H9 (cell line): ENCODE results near the gene TNFRSF19. TPM values are rescaled to one million over a fixed set of nuclear protein-coding genes. Genes with fewer than 3 reads are reported as not detected.

Experiments
- DNase-seq: peaks from one replicate; pipeline ENCODE4 v3.0.0-alpha.2; 2017
- H2AFZ ChIP-seq: one replicate; pipeline ENCODE4 v1.6.1; 2013; ENCODE audit warnings: mild to moderate bottlenecking, low read length, control low read depth, moderate library complexity
- H2AK5ac ChIP-seq: 2 replicates; pipeline ENCODE4 v1.6.1; 2013; ENCODE audit warnings: low read length, control low read depth, mixed read lengths; ENCODE audit not compliant: insufficient read length
- H2BK120ac ChIP-seq: one replicate; pipeline ENCODE4 v1.6.1; 2013; ENCODE audit warnings: low read depth, mild to moderate bottlenecking, low read length, control low read depth, inconsistent platforms; ENCODE audit not compliant: poor library complexity, severe bottlenecking
- H2BK12ac ChIP-seq: 2 replicates; pipeline ENCODE4 v1.6.1; 2013; ENCODE audit warnings: low read length, control low read depth, mixed read lengths, low read depth; ENCODE audit not compliant: insufficient read length
- H2BK15ac ChIP-seq: 2 replicates; pipeline ENCODE4 v1.6.1; 2013; ENCODE audit warnings: low read depth, low read length, control low read depth
- H2BK20ac ChIP-seq: one replicate; pipeline ENCODE4 v1.6.1; 2013; ENCODE audit warnings: low read depth, mild to moderate bottlenecking, low read length, control low read depth, inconsistent platforms; ENCODE audit not compliant: poor library complexity, severe bottlenecking
- H2BK5ac ChIP-seq: 2 replicates; pipeline ENCODE4 v1.6.1; 2013; ENCODE audit warnings: low read length, control low read depth, mixed read lengths; ENCODE audit not compliant: insufficient read length
- H3K14ac ChIP-seq: 2 replicates; pipeline ENCODE4 v1.6.1; 2013; ENCODE audit warnings: low read length, control low read depth; ENCODE audit not compliant: insufficient read depth
- H3K18ac ChIP-seq: 2 replicates; pipeline ENCODE4 v1.6.1; 2013; ENCODE audit warnings: low read depth, mild to moderate bottlenecking, mixed read lengths, low read length, control low read depth; ENCODE audit not compliant: insufficient read length
- H3K23ac ChIP-seq: 2 replicates; pipeline ENCODE4 v1.6.1; 2013; ENCODE audit warnings: low read length, control low read depth, mixed read lengths, low read depth; ENCODE audit not compliant: insufficient read length
- H3K23me2 ChIP-seq: 2 replicates; pipeline ENCODE4 v1.6.1; 2013; ENCODE audit warnings: low read depth, mild to moderate bottlenecking, mixed read lengths, low read length, control low read depth; ENCODE audit not compliant: insufficient read length, poor library complexity, severe bottlenecking
- H3K27ac ChIP-seq: 2 replicates; pipeline ENCODE4 v1.5.1; 2013; ENCODE audit warnings: low read length, control low read depth, mixed read lengths, low read depth; ENCODE audit not compliant: insufficient read length
- H3K27me3 ChIP-seq: 2 replicates; pipeline ENCODE4 v1.6.1; 2013; ENCODE audit warnings: low read length, control low read depth, inconsistent platforms; ENCODE audit not compliant: insufficient read depth
- H3K4ac ChIP-seq: 2 replicates; pipeline ENCODE4 v1.6.1; 2013; ENCODE audit warnings: low read depth, mild to moderate bottlenecking, control low read depth, inconsistent platforms, low read length, moderate library complexity
- H3K4me1 ChIP-seq: 2 replicates; pipeline ENCODE4 v1.6.1; 2013; ENCODE audit warnings: low read length, control low read depth, inconsistent platforms; ENCODE audit not compliant: insufficient read depth
- H3K4me2 ChIP-seq: 2 replicates; pipeline ENCODE4 v1.6.1; 2013; ENCODE audit warnings: low read length, control low read depth, mixed read lengths; ENCODE audit not compliant: insufficient read length, insufficient read depth
- H3K56ac ChIP-seq: 2 replicates; pipeline ENCODE4 v1.6.1; 2013; ENCODE audit warnings: low read depth, mild to moderate bottlenecking, mixed read lengths, low read length, control low read depth; ENCODE audit not compliant: insufficient read length
- H3K79me1 ChIP-seq: 2 replicates; pipeline ENCODE4 v1.6.1; 2013; ENCODE audit warnings: low read depth, mild to moderate bottlenecking, moderate library complexity, low read length, control low read depth, inconsistent platforms; ENCODE audit not compliant: insufficient read depth, poor library complexity, severe bottlenecking
- H3K79me2 ChIP-seq: 2 replicates; pipeline ENCODE4 v1.6.1; 2013; ENCODE audit warnings: low read length, control low read depth, inconsistent platforms; ENCODE audit not compliant: insufficient read depth
- H3K9ac ChIP-seq: 2 replicates; pipeline ENCODE4 v1.6.1; 2013; ENCODE audit warnings: low read length, control low read depth, mixed read lengths; ENCODE audit not compliant: insufficient read length; ENCODE audit errors: extremely low read depth
- H3K9me3 ChIP-seq: one replicate; pipeline ENCODE4 v1.6.1; 2013; ENCODE audit warnings: low read depth, low read length, inconsistent platforms; ENCODE audit not compliant: control insufficient read depth
- H3T11ph ChIP-seq: one replicate; pipeline ENCODE4 v1.6.1; 2013; ENCODE audit warnings: mild to moderate bottlenecking, low read length, control low read depth, inconsistent platforms
- H4K20me1 ChIP-seq: one replicate; pipeline ENCODE4 v1.6.1; 2013; ENCODE audit not compliant: control insufficient read depth, insufficient read length, insufficient read depth
- H4K5ac ChIP-seq: 2 replicates; pipeline ENCODE4 v1.6.1; 2013; ENCODE audit warnings: low read depth, mild to moderate bottlenecking, mixed read lengths, low read length, control low read depth; ENCODE audit not compliant: insufficient read length
- H4K8ac ChIP-seq: replicated peaks from 2 replicates; pipeline ENCODE4 v1.6.1; 2013; ENCODE audit warnings: low read length, control low read depth, mixed read lengths, low read depth; ENCODE audit not compliant: insufficient read length
- H4K91ac ChIP-seq: 2 replicates; pipeline ENCODE4 v1.6.1; 2013; ENCODE audit warnings: low read depth, mild to moderate bottlenecking, moderate library complexity, mixed read lengths, low read length, control low read depth; ENCODE audit not compliant: insufficient read length
- H3K27ac Mint-ChIP-seq, 3 experiments: 2 replicates in 2 of 3; 3 replicates in 1 of 3; pipeline ENCODE4 v1.8.0; 2020 to 2021; ENCODE audit warnings: mixed read lengths in 3 of 3, mild to moderate bottlenecking in 1 of 3, moderate library complexity in 1 of 3
- H3K27me3 Mint-ChIP-seq: 2 replicates; pipeline ENCODE4 v1.8.0; 2021; ENCODE audit warnings: low read depth, mild to moderate bottlenecking, moderate library complexity, mixed read lengths
- H3K36me3 Mint-ChIP-seq, 3 experiments: 2 replicates in 2 of 3; 3 replicates in 1 of 3; pipeline ENCODE4 v1.8.0; 2020 to 2021; ENCODE audit warnings: low read depth in 3 of 3, mixed read lengths in 3 of 3; ENCODE audit not compliant: insufficient read depth in 1 of 3
- H3K4me1 Mint-ChIP-seq, 2 experiments: 2 replicates each; pipeline ENCODE4 v1.8.0; 2020; ENCODE audit warnings: mixed read lengths in 2 of 2
- H3K4me3 Mint-ChIP-seq, 2 experiments: 2 replicates in 1 of 2; 3 replicates in 1 of 2; pipeline ENCODE4 v1.8.0; 2020 to 2021; ENCODE audit warnings: mild to moderate bottlenecking in 2 of 2, mixed read lengths in 2 of 2, moderate library complexity in 1 of 2
- H3K9me3 Mint-ChIP-seq, 2 experiments: 2 replicates in 1 of 2; 3 replicates in 1 of 2; pipeline ENCODE4 v1.8.0; 2020; ENCODE audit warnings: mild to moderate bottlenecking in 2 of 2, mixed read lengths in 2 of 2, moderate library complexity in 1 of 2
- WGBS: extraction: QIAGEN DNeasy Blood & Tissue Kit; methylation state at CpG from one replicate; pipeline ENCODE4 v1.1.7; 2013; ENCODE audit warnings: missing lambda C conversion rate, low lambda C conversion rate, mixed read lengths; ENCODE audit not compliant: insufficient read length; ENCODE audit errors: extremely low coverage; 5-methylcytosine and 5-hydroxymethylcytosine counted together
- total RNA-seq: library from RNA; stranded (reverse); gene quantifications from 2 replicates; pipeline ENCODE4 v1.2.1, GENCODE V29; 2021
- TF ChIP-seq, protein P1 (sequence below): fragments of 200-600 bp; sonication (generic); conservative IDR thresholded peaks from 3 replicates; pipeline ENCODE4 v1.8.0; 2021; ENCODE audit warnings: antibody characterized with exemption, mild to moderate bottlenecking

TNFRSF19 gene
- total RNA-seq, 1 experiment from 2014 or later, result 2.7 TPM

DNA sequence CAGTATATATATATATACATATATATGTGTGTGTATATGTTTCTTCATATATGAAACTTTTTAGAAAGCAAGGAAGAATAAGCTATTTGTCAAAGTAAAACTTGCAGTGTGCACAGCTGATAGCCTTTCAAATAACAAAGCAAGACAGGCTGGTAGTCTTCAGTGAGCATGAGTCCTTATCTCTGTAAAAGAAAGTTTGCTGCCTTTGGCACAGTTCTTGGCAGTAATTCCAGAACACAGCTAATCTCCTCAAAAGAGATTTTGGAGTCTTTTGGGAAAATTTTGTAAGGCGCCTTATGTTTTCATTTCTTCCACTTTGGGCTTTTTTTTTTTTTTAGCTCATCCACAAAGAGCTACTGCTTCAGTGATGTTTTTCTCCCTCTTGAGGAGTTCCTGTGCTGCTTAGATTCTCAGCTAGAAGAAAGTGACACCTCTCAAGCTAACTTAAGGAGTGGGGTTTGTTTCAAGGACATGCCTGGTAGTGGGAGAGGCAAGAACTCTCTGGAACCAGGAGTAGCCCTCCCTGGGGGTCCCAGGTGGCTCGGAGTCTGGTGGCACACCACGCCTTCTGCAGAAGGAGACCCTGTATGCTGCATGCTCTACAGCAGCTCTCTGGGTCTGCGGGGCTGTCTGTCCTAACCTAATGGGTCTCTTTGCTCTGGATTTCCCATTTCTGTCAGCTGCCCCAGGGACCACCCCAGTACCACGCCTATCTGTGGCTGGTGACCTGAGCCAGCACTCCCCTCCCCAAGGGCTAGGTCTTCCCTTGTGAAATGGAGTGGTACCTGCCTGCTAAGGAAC, 58.8 kb downstream of the TNFRSF19 start:
- Histone ChIP-seq H3K27ac (no peak overlapping the region), H4K20me1 (no peaks in the 10 kb centered on the region), H3K9ac (no peak overlapping the region), H3K4me1 (peaks cover 6% of the 10 kb centered on the region), H4K8ac (no peak overlapping the region), H3K79me2 (no peaks in the 10 kb centered on the region), H2BK120ac (no peak overlapping the region), H3K56ac (no peak overlapping the region), H3T11ph (no peak overlapping the region), H2BK20ac (no peak overlapping the region), H4K91ac (no peak overlapping the region), H3K27me3 (no peaks in the 10 kb centered on the region), H3K4me2 (no peak overlapping the region), H2BK15ac (no peak overlapping the region), H4K5ac (no peak overlapping the region), H2AK5ac (no peak overlapping the region), H3K4ac (no peak overlapping the region), H2AFZ (no peak overlapping the region), H3K14ac (no peak overlapping the region), H3K23me2 (no peaks in the 10 kb centered on the region), H3K23ac (no peak overlapping the region), H3K18ac (no peak overlapping the region), H2BK5ac (no peak overlapping the region), H3K79me1 (no peaks in the 10 kb centered on the region), H3K9me3 (no peaks in the 10 kb centered on the region), H2BK12ac (no peak overlapping the region)
- TF ChIP-seq, protein P1, sequence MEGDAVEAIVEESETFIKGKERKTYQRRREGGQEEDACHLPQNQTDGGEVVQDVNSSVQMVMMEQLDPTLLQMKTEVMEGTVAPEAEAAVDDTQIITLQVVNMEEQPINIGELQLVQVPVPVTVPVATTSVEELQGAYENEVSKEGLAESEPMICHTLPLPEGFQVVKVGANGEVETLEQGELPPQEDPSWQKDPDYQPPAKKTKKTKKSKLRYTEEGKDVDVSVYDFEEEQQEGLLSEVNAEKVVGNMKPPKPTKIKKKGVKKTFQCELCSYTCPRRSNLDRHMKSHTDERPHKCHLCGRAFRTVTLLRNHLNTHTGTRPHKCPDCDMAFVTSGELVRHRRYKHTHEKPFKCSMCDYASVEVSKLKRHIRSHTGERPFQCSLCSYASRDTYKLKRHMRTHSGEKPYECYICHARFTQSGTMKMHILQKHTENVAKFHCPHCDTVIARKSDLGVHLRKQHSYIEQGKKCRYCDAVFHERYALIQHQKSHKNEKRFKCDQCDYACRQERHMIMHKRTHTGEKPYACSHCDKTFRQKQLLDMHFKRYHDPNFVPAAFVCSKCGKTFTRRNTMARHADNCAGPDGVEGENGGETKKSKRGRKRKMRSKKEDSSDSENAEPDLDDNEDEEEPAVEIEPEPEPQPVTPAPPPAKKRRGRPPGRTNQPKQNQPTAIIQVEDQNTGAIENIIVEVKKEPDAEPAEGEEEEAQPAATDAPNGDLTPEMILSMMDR, result no peak
- Mint-ChIP-seq H3K27ac (no peak overlapping the region), H3K27me3 (no peaks in the 10 kb centered on the region; the same call in 1 of the 2 replicates), H3K4me1 (peaks cover 56 to 67% of the 10 kb centered on the region in 2 experiments), H3K36me3 (peaks cover 0 to 2% (median 0%) of the 10 kb centered on the region in 3 experiments; a peak in 1 of 7 replicates), H3K9me3 (peaks cover 0 to 2% of the 10 kb centered on the region in 2 experiments; a peak in 1 of 5 replicates), H3K4me3 (no peak overlapping the region)
- no CpG with 5 or more reads among the region's 5 CpGs for WGBS
- no peak for DNase-seq
